Small intestine (tissue), 7 donors: ENCODE data around the gene CPB1. TPM values are rescaled to one million over a fixed set of nuclear protein-coding genes. Genes with fewer than 3 reads are reported as not detected.

Experiments
- DNase-seq, 2 donors: peaks; one replicate each; pipeline versions ENCODE4 v3.0.0 to v3.0.0-alpha.2; 2013
- FAIRE-seq: peaks from 2 replicates; lab custom pipeline; 2012; peaks lifted over from hg19 to GRCh38; lab: Jason Lieb, UNC
- H3K27ac ChIP-seq, 3 donors: one replicate each; pipeline ENCODE4 v1.5.1; 2013; ENCODE audit warnings: low read length in 2 of 3, mild to moderate bottlenecking in 2 of 3, control low read depth in 1 of 3, inconsistent platforms in 1 of 3, low read depth in 1 of 3, moderate library complexity in 1 of 3
- H3K27me3 ChIP-seq, 3 donors: one replicate each; pipeline ENCODE4 v1.6.1; 2013; ENCODE audit warnings: low read length in 3 of 3, inconsistent platforms in 1 of 3; ENCODE audit not compliant: control insufficient read depth in 3 of 3, insufficient read depth in 3 of 3
- H3K36me3 ChIP-seq, 3 donors: one replicate each; pipeline ENCODE4 v1.6.1; 2013; ENCODE audit warnings: low read length in 3 of 3, inconsistent platforms in 1 of 3, low read depth in 1 of 3, mild to moderate bottlenecking in 1 of 3, moderate library complexity in 1 of 3; ENCODE audit not compliant: control insufficient read depth in 3 of 3, insufficient read depth in 2 of 3
- H3K4me1 ChIP-seq, 3 donors: one replicate each; pipeline ENCODE4 v1.6.1; 2013; ENCODE audit warnings: low read length in 2 of 3, inconsistent platforms in 1 of 3, low read depth in 1 of 3, mild to moderate bottlenecking in 1 of 3, moderate library complexity in 1 of 3; ENCODE audit not compliant: control insufficient read depth in 3 of 3, insufficient read depth in 2 of 3
- H3K4me3 ChIP-seq, 3 donors: one replicate each; pipeline ENCODE4 v1.5.1; 2013; ENCODE audit warnings: low read length in 3 of 3, control low read depth in 1 of 3, inconsistent platforms in 1 of 3, low read depth in 1 of 3, mild to moderate bottlenecking in 1 of 3, moderate library complexity in 1 of 3
- H3K9me3 ChIP-seq, 2 donors: one replicate each; pipeline ENCODE4 v1.6.1; 2013; ENCODE audit warnings: low read depth in 1 of 2, low read length in 1 of 2; ENCODE audit not compliant: control insufficient read depth in 2 of 2, insufficient read depth in 1 of 2
- WGBS, 3 donors: extraction: QIAGEN DNeasy Blood & Tissue Kit; methylation state at CpG; one replicate each; pipeline ENCODE4 v1.1.7; 2013; 5-methylcytosine and 5-hydroxymethylcytosine counted together
- polyA plus RNA-seq, 4 donors: library from polyadenylated mRNA; stranded (reverse) in 3 of 4; unstranded in 1 of 4; fragments of 200-250 nt in 3 of 4; fragments of 120-200 nt in 1 of 4; gene quantifications; one replicate each; pipeline versions ENCODE4 v1.2.1 to v1.2.3, GENCODE V29; 2013
- donor health status: healthy with polysubstance abuse.
- donor health status: control.
- donor health status: control.
- donor health status: Bipolar disorder and iron deficiency.
- donor health status: healthy.

The CPB1 gene
- polyA plus RNA-seq, 4 donors, result 0.07 to 7.6 (median 3.8) TPM

- H3K27me3 ChIP-seq, result peaks cover 0 to 7% (median 0%) of the 10 kb centered on the region in 3 donors
- no peak for DNase-seq
- no peaks in the 10 kb centered on the region for H3K36me3 ChIP-seq
- no peak for FAIRE-seq
- H3K4me3 ChIP-seq, result no peak overlapping the region
- WGBS, 3 donors, result 68 to 76% (median 71%) methylated on average over 4 of the region's 4 CpGs
- no peaks in the 10 kb centered on the region for H3K9me3 ChIP-seq
- no peak overlapping the region for H3K27ac ChIP-seq
- H3K4me1 ChIP-seq, result no peaks in the 10 kb centered on the region
Measured at GRCh38 chr3:148901987-148902791, 74.6 kb downstream of the CPB1 start.

- FAIRE-seq (no peak), DNase-seq (no peak)
- H3K36me3 ChIP-seq, result no peaks in the 10 kb centered on the region
- 69 to 83% (median 73%) methylated on average over 2 of the region's 2 CpGs for whole genome bisulfite sequencing, 3 donors
- no peaks in the 10 kb centered on the region for H3K9me3 ChIP-seq
- no peaks in the 10 kb centered on the region for H3K4me1 ChIP-seq
- no peak overlapping the region for H3K4me3 ChIP-seq
- no peak overlapping the region for H3K27ac ChIP-seq
- H3K27me3 ChIP-seq, result peaks cover 0 to 2% (median 2%) of the 10 kb centered on the region in 3 donors
Measured at GRCh38 chr3:148903022-148903442, 75.4 kb downstream of the CPB1 start.

GRCh38 chr3:148903941-148904340, 76.3 kb downstream of the CPB1 start:
- Histone ChIP-seq H3K36me3 (no peaks in the 10 kb centered on the region), H3K27me3 (peaks cover 0 to 3% (median 2%) of the 10 kb centered on the region in 3 donors), H3K27ac (no peak overlapping the region), H3K9me3 (no peaks in the 10 kb centered on the region), H3K4me3 (no peak overlapping the region), H3K4me1 (no peaks in the 10 kb centered on the region)
- FAIRE-seq, result no peak
- no peak for DNase-seq

- whole genome bisulfite sequencing, 3 donors, result 46 to 64% (median 60%) methylated on average over 2 of the region's 2 CpGs
- no peak for FAIRE-seq
Measured at GRCh38 chr3:148906667-148907066, 79.1 kb downstream of the CPB1 start.

More at GRCh38 chr3:148906667-148907066, 79.1 kb downstream of the CPB1 start:
- Histone ChIP-seq H3K27me3 (peaks cover 0 to 3% (median 2%) of the 10 kb centered on the region in 3 donors), H3K4me1 (no peaks in the 10 kb centered on the region), H3K27ac (no peak overlapping the region), H3K36me3 (no peaks in the 10 kb centered on the region), H3K4me3 (no peak overlapping the region), H3K9me3 (no peaks in the 10 kb centered on the region)
- DNase-seq, result no peak

Other genes with a start within 250 kb of the CPB1 start
- gene AGTR1, start 129.9 kb upstream of the CPB1 start, polyA plus RNA-seq, result 1 to 10 TPM in 3 of 4 donors, not detected in 1; 1.1 to 2.3 (median 1.2) TPM
- gene CPA3, start 37.5 kb downstream of the CPB1 start, polyA plus RNA-seq, result 1 to 10 TPM in 2 of 4 donors, under 1 TPM in 2; 0.56 to 8.5 (median 3.0) TPM
- 10 to 100 TPM; 11.9 to 30.4 (median 25.8) TPM for gene GYG1, start 163.7 kb downstream of the CPB1 start, polyA plus RNA-seq